Activated effector memory CD4-positive, alpha-beta T cell treated with Interleukin-2 at 50 U/mL for 16 hours (primary cell): ENCODE measurements around the gene ADGRG7.

ENCODE experiments used
- DNase-seq: peaks from one replicate; pipeline ENCODE4 v3.0.0-alpha.2; 2020

The ADGRG7 gene

GRCh38 chr3:100602506-100603444, 6.6 kb upstream of the ADGRG7 start:
- DNase-seq = no peak

- no peak for DNase-seq
Observed at GRCh38 chr3:100603469-100603868, 5.9 kb upstream of the ADGRG7 start.

- DNase-seq = no peak
Observed at GRCh38 chr3:100605358-100605757, 4.0 kb upstream of the ADGRG7 start.

- no peak for DNase-seq
Observed at GRCh38 chr3:100606894-100607512, 2.4 kb upstream of the ADGRG7 start.

GRCh38 chr3:100609963-100610362, 562 bp downstream of the ADGRG7 start:
- no peak for DNase-seq

- DNase-seq = no peak
Observed at GRCh38 chr3:100611221-100611620, 1.8 kb downstream of the ADGRG7 start.

GRCh38 chr3:100613721-100614390, 4.5 kb downstream of the ADGRG7 start:
- DNase-seq = no peak

GRCh38 chr3:100614941-100615340, 5.5 kb downstream of the ADGRG7 start:
- no peak for DNase-seq

GRCh38 chr3:100615684-100616083, 6.3 kb downstream of the ADGRG7 start:
- DNase-seq = no peak

- no peak for DNase-seq
Observed at GRCh38 chr3:100621251-100621650, 11.8 kb downstream of the ADGRG7 start.

- DNase-seq = no peak
Observed at GRCh38 chr3:100627491-100627890, 18.1 kb downstream of the ADGRG7 start.

GRCh38 chr3:100629421-100630127, 20.2 kb downstream of the ADGRG7 start:
- DNase-seq = no peak

GRCh38 chr3:100630664-100631063, 21.3 kb downstream of the ADGRG7 start:
- DNase-seq = no peak

- no peak for DNase-seq
Observed at GRCh38 chr3:100631236-100631635, 21.8 kb downstream of the ADGRG7 start.

- no peak for DNase-seq
Observed at GRCh38 chr3:100634493-100635272, 25.3 kb downstream of the ADGRG7 start.

GRCh38 chr3:100635273-100635701, 25.9 kb downstream of the ADGRG7 start:
- DNase-seq = no peak

- DNase-seq = no peak
Observed at GRCh38 chr3:100637197-100637631, 27.8 kb downstream of the ADGRG7 start.

GRCh38 chr3:100640633-100641032, 31.2 kb downstream of the ADGRG7 start:
- DNase-seq = no peak

- DNase-seq = no peak
Observed at GRCh38 chr3:100641471-100642032, 32.2 kb downstream of the ADGRG7 start.

- no peak for DNase-seq
Observed at GRCh38 chr3:100645913-100646312, 36.5 kb downstream of the ADGRG7 start.

- no peak for DNase-seq
Observed at GRCh38 chr3:100647171-100647570, 37.8 kb downstream of the ADGRG7 start.

GRCh38 chr3:100647657-100648056, 38.3 kb downstream of the ADGRG7 start:
- DNase-seq = no peak
